HepG2 (cell line): ENCODE data around the gene L3MBTL3.

Experiments used
- ATAD3A ChIP-seq: sonication (generic); formaldehyde crosslinking; IDR thresholded peaks from 2 replicates; pipeline ENCODE4 v1.4.0; 2020; ENCODE audit warnings: missing genetic modification reagents
- CCDC6 ChIP-seq: sonication (generic); formaldehyde crosslinking; IDR thresholded peaks from 2 replicates; pipeline ENCODE4 v1.8.1; 2022; ENCODE audit warnings: mild to moderate bottlenecking, missing genetic modification reagents, moderate library complexity
- TARDBP ChIP-seq: sonication (generic); formaldehyde crosslinking; IDR thresholded peaks from 2 replicates; pipeline ENCODE4 v1.8.0; 2022; ENCODE audit warnings: mild to moderate bottlenecking, missing genetic modification reagents
- ZFP36 ChIP-seq: fragments of 150-350 bp; IDR thresholded peaks from 2 replicates; pipeline ENCODE4 v1.6.1; 2018; ENCODE audit warnings: borderline replicate concordance, low read length, low read depth; ENCODE audit not compliant: partially characterized antibody
- ZNF12 ChIP-seq: sonication (generic); formaldehyde crosslinking; IDR thresholded peaks from 2 replicates; pipeline ENCODE4 v1.5.0; 2020; ENCODE audit warnings: missing genetic modification reagents
- ZNF124 ChIP-seq: sonication (generic); formaldehyde crosslinking; IDR thresholded peaks from 2 replicates; pipeline ENCODE4 v1.4.0; 2020; ENCODE audit warnings: missing genetic modification reagents
- TF ChIP-seq, protein P1 (sequence below): sonication (generic); formaldehyde crosslinking; IDR thresholded peaks from 2 replicates; pipeline ENCODE4 v1.4.0; 2020; ENCODE audit warnings: missing genetic modification reagents

DNA sequence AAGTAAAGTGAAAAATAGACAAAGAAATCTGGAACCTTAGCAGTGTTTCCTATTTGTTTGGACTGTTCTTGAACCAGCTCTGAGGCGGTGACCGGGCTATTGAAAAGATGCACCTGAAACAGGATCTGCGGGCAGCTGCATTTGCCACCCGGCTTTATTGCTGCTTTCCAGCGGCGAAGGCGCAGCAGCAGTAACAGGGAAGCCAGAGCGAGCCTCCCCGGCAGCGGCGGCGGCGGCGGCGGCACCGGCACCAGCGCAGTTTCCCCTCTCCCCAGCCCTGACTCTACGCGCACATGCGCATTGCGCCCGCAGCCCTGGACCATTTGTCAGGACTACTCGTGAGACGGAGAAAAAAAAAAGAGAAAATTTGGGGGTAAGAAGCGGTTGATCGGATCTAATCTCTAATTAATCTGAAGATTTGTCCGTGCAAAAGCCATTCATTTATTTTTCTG lies at the start of gene L3MBTL3:
- TF ChIP-seq ZNF124 (no peak), TARDBP (CRISPR knock-in tag) (no peak), ZFP36 (no peak), ATAD3A (CRISPR knock-in tag) (no peak), CCDC6 (CRISPR knock-in tag) (0 out of 2 replicates have a peak, but pooled peaks have one; percentile 22), ZNF12 (CRISPR knock-in tag) (no peak)
- TF ChIP-seq, protein P1, sequence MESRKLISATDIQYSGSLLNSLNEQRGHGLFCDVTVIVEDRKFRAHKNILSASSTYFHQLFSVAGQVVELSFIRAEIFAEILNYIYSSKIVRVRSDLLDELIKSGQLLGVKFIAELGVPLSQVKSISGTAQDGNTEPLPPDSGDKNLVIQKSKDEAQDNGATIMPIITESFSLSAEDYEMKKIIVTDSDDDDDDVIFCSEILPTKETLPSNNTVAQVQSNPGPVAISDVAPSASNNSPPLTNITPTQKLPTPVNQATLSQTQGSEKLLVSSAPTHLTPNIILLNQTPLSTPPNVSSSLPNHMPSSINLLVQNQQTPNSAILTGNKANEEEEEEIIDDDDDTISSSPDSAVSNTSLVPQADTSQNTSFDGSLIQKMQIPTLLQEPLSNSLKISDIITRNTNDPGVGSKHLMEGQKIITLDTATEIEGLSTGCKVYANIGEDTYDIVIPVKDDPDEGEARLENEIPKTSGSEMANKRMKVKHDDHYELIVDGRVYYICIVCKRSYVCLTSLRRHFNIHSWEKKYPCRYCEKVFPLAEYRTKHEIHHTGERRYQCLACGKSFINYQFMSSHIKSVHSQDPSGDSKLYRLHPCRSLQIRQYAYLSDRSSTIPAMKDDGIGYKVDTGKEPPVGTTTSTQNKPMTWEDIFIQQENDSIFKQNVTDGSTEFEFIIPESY (CRISPR knock-in tag) = no peak
